Measurements from ENCODE around the gene RANGAP1. TPM values are rescaled to one million over a fixed set of nuclear protein-coding genes. Genes with fewer than 3 reads are reported as not detected.

The RANGAP1 gene
- polyA plus RNA-seq, 3 donors = 8.3 to 30.2 (median 8.5) TPM

- Histone ChIP-seq H3K4me3 (replicated peaks in 1 of 3; ENCODE audit: low read depth in 2 of 3, low read length in 3 of 3) (no peak overlapping the region), H3K36me3 (replicated peaks in 1 of 2; ENCODE audit: control insufficient read depth in 1 of 2, insufficient read depth in 2 of 2, low read length in 2 of 2) (peaks cover 34 to 58% of the 10 kb centered on the region in 2 donors), H3K9ac (ENCODE audit: insufficient read depth, low read length, poor library complexity, severe bottlenecking) (no peak overlapping the region), H3K4me2 (replicated peaks; ENCODE audit: extremely low read depth, low read length, poor library complexity, severe bottlenecking) (no peak overlapping the region), H2AFZ (ENCODE audit: insufficient read depth, low read depth, low read length, poor library complexity, severe bottlenecking) (no peak overlapping the region), H3K79me2 (ENCODE audit: insufficient read depth, low read length) (peaks cover 25% of the 10 kb centered on the region), H3K27me3 (ENCODE audit: control insufficient read depth in 2 of 2, insufficient read depth in 2 of 2, low read length in 2 of 2) (no peaks in the 10 kb centered on the region), H3K4me1 (ENCODE audit: control insufficient read depth in 1 of 2, insufficient read depth in 2 of 2, low read length in 2 of 2) (no peaks in the 10 kb centered on the region), H3K27ac (ENCODE audit: low read depth in 1 of 2, low read length in 2 of 2) (no peak overlapping the region), H3K9me3 (replicated peaks in 1 of 2; ENCODE audit: control insufficient read depth in 1 of 2, insufficient read depth in 1 of 2, low read length in 2 of 2) (no peaks in the 10 kb centered on the region), H4K20me1 (ENCODE audit: insufficient read depth, low read length) (peaks cover 19% of the 10 kb centered on the region)
- no peak overlapping the region for H3K4me3 Mint-ChIP-seq
- WGBS (ENCODE audit: insufficient coverage) = 97% methylated on average over 14 of the region's 16 CpGs
- no peaks in the 10 kb centered on the region for H3K4me1 Mint-ChIP-seq
- no peak for DNase-seq
- no peaks in the 10 kb centered on the region for H3K9me3 Mint-ChIP-seq
- peaks cover 43 to 55% of the 10 kb centered on the region in 2 donors for H3K36me3 Mint-ChIP-seq
- intact Hi-C loops (cut with micrococcal nuclease) = no loop called here
- peaks cover 0 to 3% (median 2%) of the 10 kb centered on the region in 3 donors for H3K27me3 Mint-ChIP-seq (ENCODE audit: low read depth in 3 of 3)
- no peak for TF ChIP-seq CTCF (IDR thresholded peaks at IDR 0.05)
- H3K27ac Mint-ChIP-seq = peak overlapping the region in 3 of 7 donors; percentile 53 to 58 (median 57)
Observed at GRCh38 chr22:41320416-41321240, 34.6 kb upstream of the RANGAP1 start.

GRCh38 chr22:41315586-41315985 is 29.6 kb upstream of the RANGAP1 start:
- intact Hi-C loops (cut with micrococcal nuclease) = no loop called here
- H3K27me3 ChIP-seq (ENCODE audit: control insufficient read depth in 2 of 2, insufficient read depth in 2 of 2, low read length in 2 of 2) = no peaks in the 10 kb centered on the region
- peaks cover 15 to 23% of the 10 kb centered on the region in 2 donors for H3K36me3 ChIP-seq (replicated peaks in 1 of 2; ENCODE audit: control insufficient read depth in 1 of 2, insufficient read depth in 2 of 2, low read length in 2 of 2)
- H3K36me3 Mint-ChIP-seq = peaks cover 14 to 21% of the 10 kb centered on the region in 2 donors
- H3K4me3 Mint-ChIP-seq = no peak overlapping the region
- H3K9me3 Mint-ChIP-seq = peaks cover 0 to 2% (median 0%) of the 10 kb centered on the region in 7 donors
- H2AFZ ChIP-seq (ENCODE audit: insufficient read depth, low read depth, low read length, poor library complexity, severe bottlenecking) = no peak overlapping the region
- no peak overlapping the region for H3K9ac ChIP-seq (ENCODE audit: insufficient read depth, low read length, poor library complexity, severe bottlenecking)
- peaks cover 0 to 3% (median 0%) of the 10 kb centered on the region in 3 donors for H3K27me3 Mint-ChIP-seq (ENCODE audit: low read depth in 3 of 3)
- peaks cover 46% of the 10 kb centered on the region for H4K20me1 ChIP-seq (ENCODE audit: insufficient read depth, low read length)
- H3K79me2 ChIP-seq (ENCODE audit: insufficient read depth, low read length) = peaks cover 60% of the 10 kb centered on the region
- 100% methylated on average over 1 of the region's 1 CpG for WGBS (ENCODE audit: insufficient coverage)
- H3K9me3 ChIP-seq (replicated peaks in 1 of 2; ENCODE audit: control insufficient read depth in 1 of 2, insufficient read depth in 1 of 2, low read length in 2 of 2) = no peaks in the 10 kb centered on the region
- TF ChIP-seq CTCF (IDR thresholded peaks at IDR 0.05) = no peak
- H3K4me3 ChIP-seq (replicated peaks in 1 of 3; ENCODE audit: low read depth in 2 of 3, low read length in 3 of 3) = no peak overlapping the region
- no peak overlapping the region for H3K27ac Mint-ChIP-seq
- H3K4me1 Mint-ChIP-seq = peaks cover 7% of the 10 kb centered on the region
- H3K27ac ChIP-seq (ENCODE audit: low read depth in 1 of 2, low read length in 2 of 2) = no peak overlapping the region
- DNase-seq = no peak
- H3K4me2 ChIP-seq (replicated peaks; ENCODE audit: extremely low read depth, low read length, poor library complexity, severe bottlenecking) = no peak overlapping the region
- no peaks in the 10 kb centered on the region for H3K4me1 ChIP-seq (ENCODE audit: control insufficient read depth in 1 of 2, insufficient read depth in 2 of 2, low read length in 2 of 2)

Data from CD14-positive monocyte (primary cell).